GM18508 (cell line): ENCODE data around the gene MLXIP.
"Not testable (repeated sequence)": the region's sequence is repeated elsewhere in the genome, so short reads cannot be mapped to it uniquely, and the experiment has no call there.

Experiments
- ATAC-seq: cut with Tn5 transposase; IDR thresholded peaks from one replicate; pipeline ENCODE4 v1.9.1; 2021; ENCODE audit warnings: moderate number of reproducible peaks; ENCODE audit not compliant: insufficient read depth, unreplicated experiment

The MLXIP gene

DNA sequence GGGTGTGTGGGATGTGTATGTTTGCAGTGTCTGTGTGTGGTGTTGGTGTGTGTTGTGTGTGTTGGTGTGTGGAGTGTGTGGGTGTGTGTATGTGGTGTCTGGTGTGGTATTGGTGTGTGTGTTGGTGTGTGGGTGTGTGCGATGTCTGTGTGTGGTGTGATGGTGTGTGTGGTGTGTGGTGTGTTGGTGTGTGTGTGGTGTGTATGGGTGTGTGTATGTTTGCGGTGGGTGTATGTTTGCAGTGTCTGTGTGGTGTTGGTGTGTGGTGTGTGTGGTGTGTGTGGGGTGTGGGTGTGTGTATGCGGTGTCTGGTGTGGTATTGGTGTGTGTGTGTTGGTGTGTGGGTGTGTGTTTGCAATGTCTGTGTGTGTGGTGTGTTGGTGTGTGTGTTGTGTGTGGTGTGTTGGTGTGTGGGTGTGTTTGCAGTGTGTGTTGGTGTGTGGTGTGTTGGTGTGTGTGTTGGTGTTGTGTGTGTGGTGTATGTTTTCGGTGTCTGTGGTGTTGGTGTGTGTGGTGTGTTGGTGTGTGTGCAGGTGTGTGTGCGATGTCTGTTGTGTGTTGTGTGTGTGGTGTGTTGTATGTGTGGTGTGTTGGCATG lies 15.7 kb downstream of the MLXIP start:
- ATAC-seq = no peak

DNA sequence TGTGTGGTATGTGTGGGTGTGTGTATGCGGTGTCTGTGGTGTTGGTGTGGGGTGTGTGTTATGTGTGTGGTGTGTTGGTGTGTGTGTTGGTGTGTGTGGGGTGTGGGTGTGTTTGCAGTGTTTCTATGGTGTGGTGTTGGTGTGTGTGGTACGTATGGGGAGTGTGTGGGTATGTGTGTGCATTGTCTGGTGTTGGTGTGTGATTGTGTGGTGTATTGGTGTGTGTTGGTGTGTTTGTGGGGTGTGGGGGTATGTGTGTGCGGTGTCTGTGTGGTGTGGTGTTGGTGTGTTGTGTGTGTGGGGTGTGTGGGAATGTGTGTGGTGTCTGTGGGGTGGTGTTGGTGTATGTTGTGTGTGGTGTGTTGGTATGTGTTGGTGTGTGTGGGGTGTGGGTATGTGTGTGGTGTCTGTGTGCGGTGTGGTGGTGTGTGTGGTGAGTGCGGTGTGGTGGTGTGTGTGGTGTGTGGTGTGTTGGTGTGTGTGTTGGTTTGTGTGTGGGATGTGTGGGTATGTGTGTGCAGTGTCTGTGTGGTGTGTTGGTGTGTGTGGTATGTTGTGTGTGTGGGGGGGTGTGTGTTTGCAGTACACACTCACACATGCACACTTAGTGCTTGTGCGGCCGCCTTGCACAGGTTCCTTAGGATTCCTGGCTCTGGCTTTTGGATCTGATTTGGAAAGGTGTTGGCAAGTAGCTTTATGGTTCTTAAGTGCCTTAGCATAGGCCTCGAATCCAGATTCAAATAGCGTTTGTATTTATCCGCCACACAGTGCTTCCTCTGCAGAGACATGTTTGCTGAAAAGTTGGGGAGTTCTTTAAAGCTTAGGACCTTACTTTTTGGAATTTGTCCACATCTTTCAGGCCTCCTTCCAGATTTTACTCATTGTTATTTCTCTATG lies 16.4 kb downstream of the MLXIP start:
- ATAC-seq = no peak

DNA sequence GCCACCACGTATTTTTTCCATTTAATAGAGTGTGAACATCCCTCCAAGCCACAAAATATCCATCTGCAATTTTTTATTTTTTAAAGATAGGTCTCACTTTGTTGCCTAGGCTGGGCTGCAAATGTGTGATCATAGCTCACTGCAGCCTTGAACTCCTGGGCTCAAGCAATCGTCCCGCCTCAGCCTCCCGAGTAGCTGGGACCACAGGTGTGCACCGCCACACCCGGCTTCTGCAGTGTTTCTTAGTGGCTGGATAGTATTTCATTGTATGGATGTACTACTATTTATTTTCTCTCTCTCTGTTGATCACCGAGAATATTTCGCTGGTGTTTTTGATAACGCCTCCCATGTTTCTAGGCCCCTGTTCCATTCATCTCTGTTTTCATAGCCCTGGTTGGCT lies 17.5 kb downstream of the MLXIP start:
- ATAC-seq = no peak

DNA sequence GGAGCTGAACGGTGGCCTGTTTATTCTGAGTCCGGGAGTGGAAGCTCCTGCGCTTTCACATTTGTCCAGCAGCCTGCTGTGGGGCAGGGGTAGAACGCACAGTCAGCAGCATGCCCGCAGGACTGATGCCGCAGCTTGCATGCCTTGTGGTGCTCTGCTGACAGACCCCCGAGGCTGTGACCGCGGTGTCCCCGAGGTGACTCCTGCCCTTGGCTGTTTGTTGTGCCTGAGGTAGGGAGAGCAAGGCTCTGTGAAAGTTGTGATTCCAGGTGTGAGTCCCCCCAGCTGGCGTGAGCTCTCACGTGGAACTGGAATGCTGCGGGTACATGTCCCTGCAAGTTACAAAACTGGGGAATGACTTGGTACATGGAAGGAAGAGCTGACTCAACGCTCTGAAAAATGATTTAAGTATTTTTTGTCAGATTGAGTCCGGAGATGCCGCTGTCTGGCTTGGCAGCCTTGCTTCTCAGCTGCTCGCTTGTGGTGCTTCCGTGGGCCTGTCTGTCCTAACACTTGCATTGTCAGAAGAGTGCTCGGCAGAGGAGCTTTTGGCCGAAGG lies 18.1 kb downstream of the MLXIP start:
- ATAC-seq = no peak

DNA sequence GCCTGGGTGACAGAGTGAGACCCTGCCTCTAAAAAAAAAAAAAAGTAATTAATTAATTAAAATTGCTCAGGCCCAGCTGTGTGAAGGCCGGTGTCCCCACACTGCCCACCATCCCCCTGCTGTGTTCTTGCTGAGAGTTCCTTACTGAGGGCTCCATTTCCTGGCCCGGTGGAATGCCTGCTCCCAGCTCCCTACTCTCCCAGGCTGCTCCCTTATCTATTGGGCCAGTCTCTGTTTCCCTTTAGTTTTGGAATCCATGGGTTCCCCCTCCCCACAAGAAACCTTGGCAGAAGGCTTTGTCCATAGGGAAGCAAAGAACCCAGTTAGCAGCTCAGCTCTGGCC lies 19.0 kb downstream of the MLXIP start:
- no peak for ATAC-seq

DNA sequence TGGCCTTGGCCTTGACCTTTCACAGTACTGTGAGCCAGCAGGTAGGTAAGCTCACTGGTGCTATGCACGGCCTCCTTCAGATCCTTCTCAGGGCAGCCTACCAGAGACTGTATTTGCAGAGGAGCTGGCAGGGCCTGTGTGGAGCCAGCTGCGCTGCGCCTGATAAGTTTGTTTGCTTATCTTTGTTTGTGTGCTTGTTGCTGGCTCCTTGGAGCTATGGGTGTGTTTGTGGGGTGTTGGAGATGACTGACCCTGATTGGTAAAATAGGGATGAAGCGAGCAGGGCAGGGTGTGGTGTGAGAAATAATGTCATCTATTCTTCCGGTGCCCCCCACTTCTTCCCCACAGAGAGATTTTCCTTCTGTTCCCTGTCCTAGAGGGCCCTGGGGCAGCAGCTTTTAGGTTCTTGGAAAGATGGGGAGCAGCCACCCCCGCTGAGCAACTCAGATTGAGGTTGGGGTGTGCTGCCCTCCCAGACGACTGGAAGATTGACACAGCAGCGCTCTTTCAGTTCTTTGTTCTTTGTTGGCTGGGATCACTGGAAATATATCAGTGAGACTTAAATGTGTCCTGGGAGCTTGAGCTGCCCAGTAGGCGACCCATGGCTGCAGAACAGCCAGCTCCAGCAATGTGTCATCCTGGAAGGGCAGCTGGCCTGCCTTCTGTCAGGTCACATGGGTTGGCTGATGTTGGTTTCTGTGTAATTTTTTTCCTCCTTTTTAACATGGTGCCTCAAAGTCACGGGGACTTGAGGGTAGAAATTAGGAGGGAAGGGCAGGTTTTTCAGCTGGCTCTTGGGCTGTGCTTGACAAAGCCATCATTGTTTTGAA lies 19.6 kb downstream of the MLXIP start:
- no peak for ATAC-seq

DNA sequence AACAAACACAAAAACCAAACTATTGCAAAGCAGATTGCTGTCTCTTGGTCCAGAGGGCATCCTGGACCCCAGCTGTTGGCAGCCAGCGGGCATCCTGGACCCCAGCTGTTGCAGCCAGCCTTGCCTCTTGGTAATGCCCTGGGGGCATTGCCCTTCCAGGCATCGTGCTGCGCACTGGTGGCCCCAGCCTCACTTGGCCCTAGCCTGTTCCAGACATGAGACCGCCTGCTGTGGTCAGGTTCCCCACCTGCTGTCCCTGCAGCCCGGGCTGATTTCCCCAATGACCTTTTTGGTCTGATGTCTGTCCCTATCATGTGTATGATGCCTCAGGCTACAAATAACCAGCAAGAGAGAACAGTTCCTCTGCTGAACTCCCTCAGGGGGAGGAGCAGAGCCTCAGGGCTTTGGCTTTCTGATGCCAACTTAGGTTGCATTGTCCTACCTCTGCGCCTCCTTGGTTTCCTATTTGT lies 20.8 kb downstream of the MLXIP start:
- no peak for ATAC-seq

DNA sequence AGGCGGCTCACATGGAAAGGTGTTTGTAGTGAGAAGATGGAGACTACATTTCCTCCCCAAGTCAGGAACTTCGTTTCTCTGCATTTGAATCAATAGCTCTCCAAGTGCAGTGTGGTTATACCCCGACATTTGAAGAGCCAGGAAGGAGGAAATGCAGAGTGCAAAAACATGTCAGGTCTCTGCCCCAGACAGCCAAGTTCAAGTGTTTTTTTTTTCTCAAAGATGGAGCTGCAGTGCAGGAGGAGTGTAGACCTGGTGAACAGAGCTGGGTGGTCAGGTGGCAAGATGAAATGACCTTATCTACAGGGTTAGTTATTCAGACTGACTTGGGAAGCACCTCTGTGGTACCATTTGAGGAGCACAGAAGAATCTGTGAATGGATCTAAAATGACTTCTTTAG lies 21.3 kb downstream of the MLXIP start:
- no peak for ATAC-seq

DNA sequence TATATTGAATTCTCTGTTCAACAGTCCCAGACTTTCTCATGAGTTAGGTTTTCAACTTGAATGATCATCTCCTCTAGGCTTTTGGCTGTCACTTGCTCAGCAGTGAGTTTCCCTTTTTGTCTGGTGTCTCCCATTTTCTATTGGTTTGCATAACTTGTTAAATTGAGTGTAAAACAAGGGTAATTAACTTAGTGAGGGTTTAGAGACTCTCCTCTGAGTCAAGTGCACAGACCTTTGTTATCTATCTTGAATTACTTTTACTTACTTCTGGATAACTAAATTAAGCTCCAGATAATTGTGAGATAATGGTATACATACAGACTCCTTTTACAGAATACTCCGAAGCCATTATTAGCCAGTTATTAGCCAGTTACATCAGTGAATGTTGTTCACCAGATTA lies 22.0 kb downstream of the MLXIP start:
- ATAC-seq = no peak

DNA sequence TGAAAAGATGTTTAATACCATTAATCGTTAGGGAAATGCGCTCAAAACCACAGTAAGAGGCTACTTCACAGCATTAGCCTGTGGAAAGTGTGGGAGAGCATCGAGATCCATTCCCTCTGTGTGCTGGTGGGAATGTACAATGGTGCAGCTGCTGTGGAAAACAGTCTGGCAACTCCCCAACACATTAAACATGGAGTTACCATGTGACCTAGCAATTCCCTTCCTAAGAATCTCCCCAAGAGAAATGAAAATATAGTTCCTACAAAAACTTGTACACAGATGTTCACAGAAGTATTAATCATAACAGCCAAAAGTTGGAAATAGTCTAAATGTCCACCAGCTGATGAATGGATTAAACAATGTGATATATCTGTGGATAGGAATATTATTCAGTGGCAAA lies 23.8 kb downstream of the MLXIP start:
- ATAC-seq = no peak

DNA sequence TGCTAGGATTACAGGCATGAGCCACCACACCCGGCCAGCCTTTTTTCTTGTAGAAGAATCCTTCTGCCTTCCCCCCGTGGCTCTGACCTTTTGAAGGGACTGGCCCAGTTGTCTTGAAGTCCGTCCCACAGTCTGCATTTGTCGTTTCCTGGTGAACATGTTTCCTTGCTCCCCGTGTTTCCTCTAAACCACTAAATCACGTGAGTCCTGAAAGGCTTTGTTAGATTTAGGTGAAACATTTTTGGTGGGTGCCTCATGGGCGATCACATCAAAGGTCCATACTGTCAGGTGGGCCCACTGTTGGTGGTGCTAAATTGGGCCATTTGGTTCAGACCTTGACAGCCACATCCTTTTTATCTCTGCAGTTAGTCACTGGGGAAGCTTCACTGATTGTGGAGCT lies 26.3 kb downstream of the MLXIP start:
- ATAC-seq = no peak

DNA sequence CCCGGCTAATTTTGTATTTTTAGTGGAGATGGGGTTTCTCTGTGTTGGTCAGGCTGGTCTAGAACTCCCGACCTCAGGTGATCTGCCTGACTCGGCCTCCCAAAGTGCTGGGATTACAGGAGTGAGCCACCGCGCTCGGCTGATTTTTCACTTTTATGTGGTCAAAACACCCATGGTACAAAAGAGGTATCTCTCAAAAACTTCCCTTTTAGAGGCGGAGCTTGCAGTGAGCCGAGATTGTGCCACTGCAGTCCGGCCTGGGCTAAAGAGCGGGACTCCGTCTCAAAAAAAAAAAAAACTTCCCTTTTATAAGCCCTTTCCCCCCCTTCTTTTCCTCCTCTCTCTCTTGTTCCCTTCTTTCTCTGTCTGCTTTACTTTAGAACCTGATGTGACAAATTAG lies 26.9 kb downstream of the MLXIP start:
- ATAC-seq = not testable (repeated sequence)

DNA sequence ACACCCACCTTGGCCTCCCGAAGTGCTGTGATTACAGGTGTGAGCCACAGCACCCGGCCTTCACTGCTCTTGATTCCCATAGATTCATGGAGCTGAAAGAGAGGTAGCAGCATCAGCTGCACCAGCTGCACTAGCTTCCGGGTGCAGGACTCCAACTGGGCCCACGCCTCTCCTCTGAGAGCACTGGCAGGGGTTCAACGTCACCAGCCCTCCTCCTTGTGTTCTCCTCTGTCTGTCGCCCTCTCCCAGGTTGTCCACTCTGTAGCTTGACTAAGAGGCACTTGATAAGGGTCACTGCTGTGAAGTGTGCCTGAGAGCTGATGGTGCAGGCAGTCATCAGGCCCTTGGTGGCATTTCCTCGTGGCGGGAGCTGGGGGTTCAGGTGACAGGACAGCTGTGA lies 28.3 kb downstream of the MLXIP start:
- ATAC-seq = no peak

DNA sequence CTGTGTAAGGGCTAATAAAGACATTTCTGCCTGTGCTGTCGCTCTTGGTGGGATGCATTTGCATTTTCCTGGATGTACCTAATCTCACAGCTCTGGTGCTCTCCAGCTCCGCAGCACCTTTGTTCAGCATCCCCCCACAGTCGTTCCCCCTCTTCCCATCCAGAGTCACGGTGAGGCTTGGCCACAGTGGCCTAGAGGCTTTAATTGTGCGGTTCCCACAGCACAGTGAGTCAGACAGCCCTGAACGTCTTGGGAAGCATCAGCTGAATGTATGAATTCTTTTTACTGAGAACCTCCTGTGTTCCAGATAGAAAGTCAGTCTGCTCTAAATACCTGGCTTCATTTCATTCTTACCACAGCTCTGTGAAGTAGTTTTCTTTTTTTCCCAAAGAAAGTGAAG lies 28.7 kb downstream of the MLXIP start:
- no peak for ATAC-seq

DNA sequence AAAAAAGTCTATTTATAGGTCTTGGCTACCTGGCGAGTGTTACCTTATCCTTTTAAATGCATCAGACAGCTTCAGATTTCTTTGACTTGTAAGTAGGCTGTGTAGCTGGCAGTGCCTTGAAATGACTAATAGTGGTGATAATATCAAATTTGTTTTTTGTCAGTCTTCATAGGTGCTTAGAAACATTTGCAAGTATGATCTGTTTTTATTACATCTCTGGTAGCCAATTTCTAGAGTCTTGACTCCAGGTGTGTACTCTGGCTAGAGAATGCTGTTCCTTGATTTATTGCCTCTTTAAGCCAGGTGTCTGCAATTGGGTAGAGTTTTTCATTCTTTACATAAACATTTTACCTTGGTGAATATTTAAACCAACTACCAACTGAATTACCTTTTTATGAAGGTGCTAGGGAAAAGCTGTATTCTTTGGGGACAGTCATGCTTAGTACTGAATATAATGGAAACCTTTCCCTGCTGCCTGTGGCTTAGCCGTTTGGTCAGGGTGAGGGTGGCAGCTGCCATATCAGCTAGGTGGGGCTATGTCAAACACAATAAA lies 32.6 kb downstream of the MLXIP start:
- ATAC-seq = no peak

DNA sequence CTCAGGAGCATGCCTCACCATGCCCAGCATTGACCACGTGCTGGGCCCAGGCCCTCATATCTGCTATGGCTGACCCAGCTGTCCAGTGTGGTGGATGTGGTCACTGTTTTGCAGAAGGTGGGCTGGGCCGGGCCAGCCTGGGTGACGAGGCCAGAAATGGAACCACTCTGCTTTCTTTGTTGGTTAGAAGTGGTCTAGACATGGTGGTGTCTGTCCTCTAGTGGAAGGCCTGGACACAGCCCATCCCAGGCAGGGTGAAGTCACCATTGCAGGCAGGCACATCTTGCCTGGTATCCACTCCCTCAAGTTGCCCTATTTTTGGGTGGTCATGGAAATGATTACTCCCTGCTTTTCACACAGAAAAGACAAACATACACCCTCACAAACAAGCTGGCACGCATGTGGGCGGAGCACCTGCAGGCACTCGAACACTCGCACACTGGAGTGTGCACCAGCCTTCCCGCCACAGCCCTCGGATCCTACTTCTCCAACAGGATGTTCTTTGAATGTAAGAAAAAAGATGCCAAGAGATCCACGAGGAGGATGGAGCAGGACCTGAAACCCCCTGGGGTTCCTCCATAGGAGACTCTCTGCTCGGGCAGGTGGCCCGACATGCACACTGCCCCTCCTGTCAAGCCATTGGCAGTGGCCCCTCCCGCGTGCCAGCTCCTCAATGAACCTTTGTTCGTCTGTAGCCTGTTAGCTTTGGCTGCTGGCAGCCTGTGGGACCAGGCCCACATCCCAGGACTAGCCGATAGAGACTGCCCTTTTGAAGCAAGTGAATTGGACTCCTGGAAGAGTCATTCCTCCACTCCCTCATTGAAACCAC lies 38.4 kb downstream of the MLXIP start:
- no peak for ATAC-seq

DNA sequence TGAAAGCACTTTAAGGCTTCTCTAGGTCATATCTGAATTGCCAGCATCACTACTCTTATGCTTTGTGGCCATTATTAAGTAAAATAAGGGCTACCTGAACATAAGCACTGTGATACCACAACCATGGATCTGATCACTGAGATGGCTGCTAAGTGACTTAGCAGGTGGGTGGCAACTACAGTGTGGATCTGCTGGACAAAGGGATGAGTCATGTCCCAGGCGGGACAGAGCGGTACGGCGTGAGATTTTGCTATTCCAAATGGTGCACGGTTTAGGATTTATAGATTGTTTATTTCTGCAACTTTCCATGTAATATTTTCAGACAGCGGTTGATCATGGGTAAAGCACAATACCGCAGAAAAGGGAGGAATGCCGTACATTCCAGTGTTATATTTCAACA lies 39.4 kb downstream of the MLXIP start:
- no peak for ATAC-seq

DNA sequence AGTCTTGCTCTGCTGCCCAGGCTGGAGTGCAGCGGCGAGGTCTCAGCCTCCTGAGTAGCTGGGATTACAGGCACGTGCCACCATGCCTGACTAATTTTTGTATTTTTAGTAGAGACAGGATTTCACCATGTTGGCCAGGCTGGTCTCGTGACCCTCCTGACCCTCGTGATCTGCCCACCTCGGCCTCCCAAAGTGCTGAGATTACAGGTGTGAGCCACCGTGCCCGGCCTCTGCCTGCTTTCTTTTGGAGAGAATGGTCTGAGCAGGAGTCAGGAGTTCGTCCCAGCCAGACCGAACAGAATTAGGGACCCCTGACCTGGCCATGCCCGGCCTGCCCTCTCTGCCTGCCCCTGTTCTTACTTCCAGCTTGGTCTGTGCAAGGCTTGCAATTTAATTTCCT lies 42.8 kb downstream of the MLXIP start:
- not testable (repeated sequence) for ATAC-seq

DNA sequence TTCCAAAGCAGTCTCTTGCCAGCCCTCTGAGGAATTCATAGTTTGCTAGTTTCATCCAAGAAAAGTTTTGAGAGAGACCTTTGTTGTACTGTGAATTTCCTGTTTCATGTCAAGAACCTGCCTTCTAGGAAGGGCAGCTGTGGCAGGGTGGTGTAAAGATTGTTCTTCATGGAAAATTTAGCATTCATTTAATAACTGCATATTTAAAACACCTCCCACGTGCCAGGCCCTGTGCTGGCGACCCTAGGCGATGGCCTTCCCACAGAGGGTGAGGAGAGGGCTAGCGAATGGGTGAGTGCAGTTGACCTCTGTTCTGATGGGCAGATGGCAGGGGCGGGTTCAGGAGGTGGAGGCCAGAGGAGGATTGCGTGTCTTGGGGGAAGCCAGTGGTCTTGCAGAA lies 43.2 kb downstream of the MLXIP start:
- no peak for ATAC-seq
